Hepatocyte (in vitro differentiated cells): ENCODE results near the gene RPGRIP1L. TPM values are rescaled to one million over a fixed set of nuclear protein-coding genes. Genes with fewer than 3 reads are reported as not detected.

Experiments
- DNase-seq: peaks from one replicate; pipeline ENCODE4 v3.0.0-alpha.2; 2016; ENCODE audit warnings: low spot score
- H2AFZ ChIP-seq: fragments of 200-600 bp; sonication (generic); 2 replicates; pipeline ENCODE4 v1.6.0; 2016; ENCODE audit warnings: antibody characterized with exemption, mild to moderate bottlenecking
- H3K27ac ChIP-seq: fragments of 200-600 bp; sonication (generic); 2 replicates; pipeline ENCODE4 v1.5.1; 2016; ENCODE audit warnings: mild to moderate bottlenecking
- H3K27me3 ChIP-seq: fragments of 200-600 bp; sonication (generic); 2 replicates; pipeline ENCODE4 v1.6.1; 2016
- H3K36me3 ChIP-seq: fragments of 200-600 bp; sonication (generic); replicated peaks from 2 replicates; pipeline ENCODE4 v1.5.1; 2016; ENCODE audit warnings: low read depth; ENCODE audit not compliant: insufficient read depth
- H3K4me1 ChIP-seq: fragments of 200-600 bp; sonication (generic); 2 replicates; pipeline ENCODE4 v1.5.1; 2016; ENCODE audit warnings: mild to moderate bottlenecking, moderate library complexity; ENCODE audit not compliant: insufficient read depth
- H3K4me2 ChIP-seq: fragments of 200-600 bp; sonication (generic); 2 replicates; pipeline ENCODE4 v1.6.0; 2016
- H3K4me3 ChIP-seq: fragments of 200-600 bp; sonication (generic); 2 replicates; pipeline ENCODE4 v1.5.1; 2016; ENCODE audit warnings: mild to moderate bottlenecking
- H3K79me2 ChIP-seq: fragments of 200-600 bp; sonication (generic); 2 replicates; pipeline ENCODE4 v1.6.0; 2017; ENCODE audit warnings: mild to moderate bottlenecking
- H3K9me2 ChIP-seq: fragments of 200-600 bp; sonication (generic); replicated peaks from 2 replicates; pipeline ENCODE4 v1.6.0; 2017; ENCODE audit warnings: mild to moderate bottlenecking; ENCODE audit not compliant: insufficient read depth
- H3K9me3 ChIP-seq: fragments of 200-600 bp; sonication (generic); 2 replicates; pipeline ENCODE4 v1.5.1; 2016; ENCODE audit warnings: low read depth, mild to moderate bottlenecking
- H4K20me1 ChIP-seq: fragments of 200-600 bp; sonication (generic); 2 replicates; pipeline ENCODE4 v1.6.0; 2016; ENCODE audit warnings: mild to moderate bottlenecking; ENCODE audit not compliant: insufficient read depth, poor library complexity, severe bottlenecking
- EZH2 ChIP-seq: fragments of 200-600 bp; sonication (generic); IDR thresholded peaks from 2 replicates; pipeline ENCODE4 v1.6.1; 2016; ENCODE audit warnings: antibody characterized with exemption, mild to moderate bottlenecking, borderline replicate concordance
- EZH2phosphoT487 ChIP-seq: fragments of 200-600 bp; sonication (generic); IDR thresholded peaks from one replicate; pipeline ENCODE4 v1.6.1; 2018; ENCODE audit warnings: antibody characterized with exemption, mild to moderate bottlenecking, low read depth, moderate library complexity; ENCODE audit not compliant: unreplicated experiment, severe bottlenecking
- WGBS: methylation state at CpG from one replicate; pipeline ENCODE4 v1.1.6; 2016; ENCODE audit warnings: low lambda C conversion rate; ENCODE audit errors: missing lambda C conversion rate; 5-methylcytosine and 5-hydroxymethylcytosine counted together
- polyA plus RNA-seq: library from polyadenylated mRNA; unstranded; fragments of >200 nt; fragmentation: Nextera tagmentation; extraction: Ambion mirVana; gene quantifications from 2 replicates; pipeline ENCODE4 v1.2.1, GENCODE V29; 2016
- total RNA-seq: library from RNA; depleted of rRNA; stranded (reverse); fragments of >200 nt; gene quantifications from 2 replicates; pipeline ENCODE4 v1.2.3, GENCODE V29; 2014
- TF ChIP-seq, protein P1 (sequence below): fragments of 200-600 bp; sonication (generic); IDR thresholded peaks from 2 replicates; pipeline ENCODE4 v1.5.1; 2016; ENCODE audit warnings: antibody characterized with exemption, mild to moderate bottlenecking; ENCODE audit not compliant: poor library complexity

The RPGRIP1L gene
- total and polyA plus RNA-seq, 2 experiments from 2014 or later, result 5.8 to 9.5 TPM

DNA sequence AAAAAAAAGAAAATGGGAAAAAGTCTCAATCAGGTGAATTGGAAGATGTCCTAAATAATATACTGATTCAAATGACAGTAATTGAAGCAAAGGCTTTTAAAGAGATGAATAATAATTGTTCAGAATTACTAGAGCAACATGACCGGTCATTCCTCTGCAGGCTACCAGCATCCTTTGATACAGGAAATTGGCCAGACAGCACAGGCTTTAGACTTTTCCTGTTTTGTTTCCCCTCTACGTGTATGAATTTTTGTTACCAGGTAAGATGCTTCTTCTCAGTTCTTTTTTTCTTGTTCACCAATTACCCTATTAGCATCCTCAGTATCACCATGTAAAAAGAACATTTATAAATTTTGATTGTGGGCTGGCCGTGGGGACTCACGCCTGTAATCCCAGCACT lies 77.5 kb downstream of the RPGRIP1L start:
- no peaks in the 10 kb centered on the region for H3K36me3 ChIP-seq
- H3K27me3 ChIP-seq, result no peaks in the 10 kb centered on the region
- no peaks in the 10 kb centered on the region for H3K4me1 ChIP-seq
- H3K79me2 ChIP-seq, result no peaks in the 10 kb centered on the region
- 87% methylated on average over 4 of the region's 4 CpGs for WGBS
- no peaks in the 10 kb centered on the region for H3K9me3 ChIP-seq
- H3K4me2 ChIP-seq, result no peak overlapping the region
- no peaks in the 10 kb centered on the region for H4K20me1 ChIP-seq
- no peak overlapping the region for H3K27ac ChIP-seq
- no peak overlapping the region for H2AFZ ChIP-seq
- no peak overlapping the region for H3K4me3 ChIP-seq
- DNase-seq, result no peak
- no peak for TF ChIP-seq EZH2
- TF ChIP-seq, protein P1, sequence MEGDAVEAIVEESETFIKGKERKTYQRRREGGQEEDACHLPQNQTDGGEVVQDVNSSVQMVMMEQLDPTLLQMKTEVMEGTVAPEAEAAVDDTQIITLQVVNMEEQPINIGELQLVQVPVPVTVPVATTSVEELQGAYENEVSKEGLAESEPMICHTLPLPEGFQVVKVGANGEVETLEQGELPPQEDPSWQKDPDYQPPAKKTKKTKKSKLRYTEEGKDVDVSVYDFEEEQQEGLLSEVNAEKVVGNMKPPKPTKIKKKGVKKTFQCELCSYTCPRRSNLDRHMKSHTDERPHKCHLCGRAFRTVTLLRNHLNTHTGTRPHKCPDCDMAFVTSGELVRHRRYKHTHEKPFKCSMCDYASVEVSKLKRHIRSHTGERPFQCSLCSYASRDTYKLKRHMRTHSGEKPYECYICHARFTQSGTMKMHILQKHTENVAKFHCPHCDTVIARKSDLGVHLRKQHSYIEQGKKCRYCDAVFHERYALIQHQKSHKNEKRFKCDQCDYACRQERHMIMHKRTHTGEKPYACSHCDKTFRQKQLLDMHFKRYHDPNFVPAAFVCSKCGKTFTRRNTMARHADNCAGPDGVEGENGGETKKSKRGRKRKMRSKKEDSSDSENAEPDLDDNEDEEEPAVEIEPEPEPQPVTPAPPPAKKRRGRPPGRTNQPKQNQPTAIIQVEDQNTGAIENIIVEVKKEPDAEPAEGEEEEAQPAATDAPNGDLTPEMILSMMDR, result no peak
- TF ChIP-seq EZH2phosphoT487, result no peak
- H3K9me2 ChIP-seq, result no peaks in the 10 kb centered on the region

DNA sequence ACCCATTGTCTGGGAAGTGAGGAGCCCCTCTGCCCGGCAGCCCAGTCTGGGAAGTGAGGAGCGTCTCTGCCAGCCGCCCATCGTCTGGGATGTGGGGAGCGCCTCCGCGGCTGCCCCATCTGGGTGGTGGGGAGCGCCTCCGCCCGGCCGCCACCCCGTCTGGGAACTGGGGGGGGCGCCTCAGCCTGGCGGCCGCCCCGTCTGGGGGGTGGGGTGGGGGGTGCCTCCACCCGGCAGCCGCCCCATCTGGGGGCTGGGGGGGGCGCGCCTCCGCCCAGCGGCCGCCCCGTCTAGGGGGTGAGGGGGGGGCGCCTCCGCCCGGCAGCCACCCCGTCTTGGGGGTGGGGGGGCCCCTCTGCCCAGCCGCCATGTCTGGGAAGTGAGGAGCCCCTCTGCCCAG lies 78.4 kb downstream of the RPGRIP1L start:
- TF ChIP-seq, protein P1, result no peak
- TF ChIP-seq EZH2phosphoT487 (no peak), EZH2 (no peak)
- Histone ChIP-seq H3K9me2 (no peaks in the 10 kb centered on the region), H3K4me1 (no peaks in the 10 kb centered on the region), H3K79me2 (no peaks in the 10 kb centered on the region), H3K4me3 (no peak overlapping the region), H3K9me3 (no peaks in the 10 kb centered on the region), H2AFZ (no peak overlapping the region), H3K4me2 (no peak overlapping the region), H3K27ac (no peak overlapping the region), H3K36me3 (no peaks in the 10 kb centered on the region), H3K27me3 (no peaks in the 10 kb centered on the region), H4K20me1 (no peaks in the 10 kb centered on the region)
- WGBS, result 98% methylated on average over 13 of the region's 29 CpGs
- no peak for DNase-seq

GRCh38 chr16:53622315-53622714 lies 81.3 kb downstream of the RPGRIP1L start:
- H3K4me2 ChIP-seq, result no peak overlapping the region
- H2AFZ ChIP-seq, result no peak overlapping the region
- no peaks in the 10 kb centered on the region for H3K9me2 ChIP-seq
- no peaks in the 10 kb centered on the region for H3K9me3 ChIP-seq
- H3K4me1 ChIP-seq, result no peaks in the 10 kb centered on the region
- H4K20me1 ChIP-seq, result no peaks in the 10 kb centered on the region
- 95% methylated on average over 6 of the region's 6 CpGs for WGBS
- H3K79me2 ChIP-seq, result no peaks in the 10 kb centered on the region
- H3K4me3 ChIP-seq, result no peak overlapping the region
- no peak overlapping the region for H3K27ac ChIP-seq
- TF ChIP-seq, protein P1, result no peak
- TF ChIP-seq EZH2phosphoT487 (no peak), EZH2 (no peak)
- no peaks in the 10 kb centered on the region for H3K27me3 ChIP-seq
- no peak for DNase-seq
- no peaks in the 10 kb centered on the region for H3K36me3 ChIP-seq

- 95% methylated on average over 5 of the region's 5 CpGs for WGBS
Observed at GRCh38 chr16:53620476-53620875, 83.2 kb downstream of the RPGRIP1L start.

More at GRCh38 chr16:53620476-53620875, 83.2 kb downstream of the RPGRIP1L start:
- Histone ChIP-seq H3K4me2 (no peak overlapping the region), H3K79me2 (no peaks in the 10 kb centered on the region), H3K9me2 (no peaks in the 10 kb centered on the region), H3K9me3 (no peaks in the 10 kb centered on the region), H2AFZ (no peak overlapping the region), H3K4me3 (no peak overlapping the region), H3K4me1 (no peaks in the 10 kb centered on the region), H3K27me3 (no peaks in the 10 kb centered on the region), H3K36me3 (no peaks in the 10 kb centered on the region), H4K20me1 (no peaks in the 10 kb centered on the region), H3K27ac (no peak overlapping the region)
- no peak for TF ChIP-seq EZH2
- TF ChIP-seq, protein P1, result no peak
- no peak for TF ChIP-seq EZH2phosphoT487
- no peak for DNase-seq
